SIG-M5 treated with dmso at 0.1 percent for 504 hours (cell line): ENCODE measurements around the gene CSNK1E.

Source experiments
- DNase-seq: peaks from one replicate; lab custom pipeline; 2025; ENCODE audit not compliant: unreplicated experiment; lab: John Stamatoyannopoulos, UW

Gene CSNK1E

DNA sequence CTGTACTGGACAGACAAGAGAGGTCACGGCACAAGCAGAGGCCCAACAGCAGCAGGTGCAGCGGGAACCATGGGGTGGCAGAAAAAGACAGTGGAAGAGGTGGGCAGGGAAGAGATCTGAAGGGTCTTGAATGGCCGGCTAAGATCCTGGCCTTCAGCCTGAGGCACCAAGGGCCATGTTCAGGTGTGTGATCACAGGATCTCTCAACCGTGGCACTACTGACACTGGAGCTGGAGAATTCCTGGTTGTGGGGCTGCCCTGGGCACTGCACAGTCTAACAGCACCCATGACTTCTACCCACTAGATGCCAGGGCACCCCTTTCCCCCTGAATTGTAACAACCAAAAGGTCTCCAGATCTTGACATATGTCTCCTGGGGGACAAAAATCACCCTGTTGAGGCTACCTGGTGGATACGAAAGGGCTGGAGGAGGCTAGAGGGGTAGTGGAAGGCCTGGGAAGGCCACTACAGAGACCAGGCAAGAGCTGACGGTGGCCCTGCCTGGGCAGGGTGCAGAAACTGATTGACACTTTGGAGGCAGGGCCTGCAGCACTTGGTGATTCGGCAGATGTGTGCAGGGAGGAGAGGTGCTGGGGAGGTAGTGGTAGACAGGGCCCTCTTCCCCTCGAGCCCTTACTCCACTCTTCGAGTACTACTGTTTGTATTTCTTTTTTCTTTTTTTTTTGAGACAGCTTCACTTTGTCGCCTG, 8.3 kb downstream of the CSNK1E start:
- no peak for DNase-seq

DNA sequence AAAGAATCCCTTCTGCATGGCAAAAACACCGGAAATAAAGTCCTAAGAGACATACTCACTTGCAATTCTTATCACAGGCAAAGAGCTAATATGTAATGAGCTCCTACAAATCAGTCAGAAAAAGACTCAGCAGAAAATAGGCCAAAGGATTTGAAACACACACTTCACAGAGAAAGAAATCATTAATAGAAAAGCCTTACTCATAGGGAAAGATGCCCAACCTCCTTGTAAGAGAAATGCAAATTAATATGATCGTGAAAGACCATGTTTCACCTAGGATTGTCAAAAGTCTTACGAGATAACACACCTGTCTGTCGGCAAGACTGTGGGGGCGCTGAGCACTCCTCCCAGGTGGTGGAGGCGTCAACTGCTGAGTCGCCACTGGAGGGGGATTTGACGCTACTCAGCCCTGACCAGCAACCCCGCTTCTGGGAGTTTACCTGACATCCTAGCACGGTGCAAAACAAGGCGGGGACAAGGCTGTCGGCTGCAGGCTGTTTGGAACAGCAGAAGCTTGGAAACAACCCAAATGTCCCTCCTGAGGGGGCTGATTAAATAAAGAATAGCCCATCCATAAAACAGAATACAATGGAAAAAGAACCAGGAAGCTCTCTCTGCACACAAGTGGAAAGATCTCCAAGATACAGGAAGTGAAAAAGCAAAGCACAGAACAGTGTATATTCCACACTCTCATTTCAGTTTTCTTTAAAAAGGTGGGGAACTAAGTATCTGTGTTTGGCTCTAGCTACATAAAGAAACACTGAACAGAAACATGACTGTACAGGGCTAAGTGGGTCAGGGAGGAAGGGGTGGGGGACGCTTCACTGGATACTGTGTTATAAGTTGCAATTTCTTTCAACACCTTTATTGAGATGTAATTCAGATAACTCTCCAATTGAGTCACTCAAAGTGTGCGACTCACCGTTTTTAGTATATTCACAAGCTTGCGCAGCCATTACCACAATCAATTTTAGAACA, 11.5 kb downstream of the CSNK1E start:
- DNase-seq = peak; percentile 40

DNA sequence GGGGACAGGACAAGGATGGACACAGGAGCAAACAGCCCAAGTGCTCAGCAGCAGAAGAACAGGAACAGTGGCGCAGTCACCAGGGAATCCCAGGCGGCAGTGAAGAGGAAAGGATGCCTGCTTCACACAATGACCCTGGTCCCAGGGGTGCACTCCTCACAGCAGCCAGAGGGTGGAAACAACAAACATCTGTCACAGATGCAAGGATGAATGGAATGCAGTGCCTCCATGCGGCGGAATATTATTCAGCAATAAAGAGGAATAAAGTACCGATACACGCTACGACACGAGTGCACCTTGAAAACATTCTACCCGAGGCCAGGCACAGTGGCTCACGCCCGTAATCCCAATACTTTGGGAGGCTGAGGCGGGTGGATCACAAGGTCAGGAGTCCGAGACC, 12.7 kb downstream of the CSNK1E start:
- DNase-seq = no peak

DNA sequence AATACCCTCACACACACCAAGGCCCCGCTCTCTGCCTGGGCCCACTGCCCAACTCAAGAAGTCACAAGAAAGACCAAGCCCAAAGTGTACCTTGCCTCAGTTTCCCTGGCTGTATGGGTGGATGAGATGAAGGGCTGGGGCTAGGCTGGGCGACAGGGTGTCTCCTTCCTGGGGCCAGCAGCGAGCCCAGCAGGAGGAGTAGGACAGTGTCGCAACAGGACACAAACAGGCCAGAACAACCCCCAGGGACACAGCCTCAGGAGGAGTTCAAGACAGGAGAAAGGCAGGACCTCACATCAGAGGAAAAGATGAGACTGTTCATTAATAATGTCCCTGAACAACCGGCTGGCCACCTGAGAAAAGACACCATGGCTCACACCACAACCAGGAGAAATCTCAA, 13.3 kb downstream of the CSNK1E start:
- DNase-seq = no peak

DNA sequence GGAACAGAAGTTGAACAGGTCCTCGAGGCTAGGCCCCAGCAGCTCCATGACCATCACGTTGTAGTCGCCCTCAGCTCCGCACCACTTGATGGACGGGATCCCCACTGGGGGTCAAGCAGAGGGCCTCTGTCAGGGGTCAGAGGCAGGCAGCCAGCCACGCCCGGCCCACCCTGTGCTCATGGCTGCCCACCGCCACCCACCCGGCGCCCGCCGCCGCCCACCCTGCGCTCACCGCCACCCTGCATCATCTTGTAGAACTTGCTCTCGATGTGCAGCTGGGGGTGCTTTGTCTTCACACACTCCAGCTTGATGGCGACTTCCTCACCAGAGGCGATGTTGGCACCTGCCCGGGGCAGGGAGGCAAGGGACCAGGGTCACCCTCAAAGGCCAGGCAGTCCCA, 14.3 kb downstream of the CSNK1E start:
- no peak for DNase-seq

DNA sequence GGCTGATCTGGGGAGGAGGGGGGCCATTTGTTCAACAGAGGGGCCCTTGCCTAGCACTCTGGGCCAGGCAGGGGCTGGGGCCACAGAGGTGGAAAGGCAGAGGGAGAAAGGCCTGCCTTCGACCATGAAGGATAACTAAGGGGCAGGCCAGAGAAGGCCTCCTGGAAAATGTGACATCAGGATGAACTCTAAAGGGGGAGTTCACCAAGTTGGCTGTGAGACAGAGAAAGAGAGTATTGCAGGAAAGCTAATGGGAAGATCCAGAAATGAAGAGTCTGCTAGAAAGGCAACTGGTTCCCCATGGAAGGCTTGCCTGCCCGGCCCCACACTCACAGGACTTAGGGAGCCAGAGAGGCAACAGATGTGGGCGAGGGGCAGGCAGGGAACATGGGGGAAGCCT, 16.3 kb downstream of the CSNK1E start:
- DNase-seq = no peak

DNA sequence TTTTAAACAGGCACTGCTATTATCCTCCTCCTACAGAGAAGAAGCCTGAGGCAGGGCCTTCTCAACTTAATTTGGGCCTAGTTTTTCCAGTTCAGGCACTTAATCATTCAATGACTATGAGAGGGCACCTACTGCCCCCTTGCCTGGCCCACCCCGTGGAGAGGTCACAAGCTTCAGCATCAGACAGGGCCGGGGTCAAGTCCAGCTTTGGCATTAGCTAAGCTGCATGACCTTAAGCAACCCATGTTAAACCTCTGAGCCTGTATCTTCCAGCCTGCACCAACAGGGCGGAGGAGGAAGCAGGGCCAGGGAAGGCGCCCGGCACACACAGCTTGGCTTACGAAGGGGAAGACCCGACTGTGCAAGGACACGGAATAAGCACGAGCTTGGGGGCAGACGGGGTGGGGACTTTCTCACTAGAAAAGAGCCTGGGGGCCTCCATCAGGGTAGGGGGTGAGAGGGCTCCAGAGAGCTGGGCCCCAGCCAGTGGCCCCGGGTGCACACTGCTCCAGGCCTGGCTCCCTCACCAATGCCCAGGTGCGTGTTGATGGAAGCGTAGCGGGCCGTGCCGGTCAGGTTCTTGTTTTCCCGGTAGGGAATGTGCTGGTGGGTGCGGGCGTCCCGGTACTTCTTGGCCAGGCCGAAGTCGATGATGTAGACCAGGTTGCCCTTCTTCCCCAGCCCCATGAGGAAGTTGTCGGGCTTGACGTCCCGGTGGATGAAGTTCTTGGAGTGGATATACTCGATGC, 16.9 kb downstream of the CSNK1E start:
- no peak for DNase-seq

DNA sequence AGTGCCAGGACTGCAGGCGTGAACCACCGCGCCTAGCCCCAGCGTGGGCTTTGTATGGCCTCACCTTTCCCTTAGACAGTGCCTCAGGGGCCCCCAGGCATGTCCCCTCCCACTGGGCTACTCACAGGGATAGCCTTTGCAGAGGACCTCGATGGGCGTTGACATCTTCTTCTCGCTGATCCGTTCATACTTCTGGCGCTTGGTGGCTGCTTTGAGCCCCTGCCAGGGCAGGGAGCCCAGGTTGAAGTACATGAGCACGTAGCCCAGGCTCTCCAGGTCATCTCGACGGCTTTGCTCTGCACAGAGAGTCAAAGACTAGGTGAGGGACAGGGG, 17.5 kb downstream of the CSNK1E start:
- no peak for DNase-seq

DNA sequence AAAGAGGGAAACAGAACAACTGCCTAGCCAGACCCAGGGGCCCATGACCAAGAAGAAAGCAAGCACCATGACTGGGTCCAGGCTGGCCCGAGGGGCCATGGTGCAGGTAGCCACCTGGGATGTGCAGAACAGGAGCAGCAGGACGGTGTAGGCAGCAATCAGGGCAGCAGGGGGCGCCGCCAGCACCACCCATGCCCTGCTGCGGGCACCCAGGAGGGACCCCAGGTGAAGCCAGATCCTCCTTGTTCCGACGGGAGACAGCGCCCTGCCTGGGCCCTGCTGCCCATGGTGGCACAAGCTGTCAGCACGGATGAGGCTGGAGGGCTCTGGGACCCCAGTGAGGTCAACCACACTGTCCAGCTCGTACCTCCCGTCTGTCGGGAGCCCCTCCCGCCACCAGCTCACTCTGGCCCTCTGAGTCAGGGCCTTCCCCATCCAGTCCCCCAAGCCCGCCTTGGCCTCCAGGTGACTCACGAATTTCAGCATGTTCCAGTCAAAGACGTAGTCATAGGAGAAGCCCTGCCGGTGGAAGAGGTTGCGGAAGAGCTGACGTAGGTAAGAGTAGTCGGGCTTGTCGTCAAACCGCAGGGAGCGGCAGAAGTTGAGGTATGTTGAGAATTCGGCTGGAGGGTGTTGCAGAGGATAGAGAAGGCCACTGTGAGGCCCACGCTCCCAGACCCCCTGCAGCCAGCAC, 18.8 kb downstream of the CSNK1E start:
- DNase-seq = no peak

DNA sequence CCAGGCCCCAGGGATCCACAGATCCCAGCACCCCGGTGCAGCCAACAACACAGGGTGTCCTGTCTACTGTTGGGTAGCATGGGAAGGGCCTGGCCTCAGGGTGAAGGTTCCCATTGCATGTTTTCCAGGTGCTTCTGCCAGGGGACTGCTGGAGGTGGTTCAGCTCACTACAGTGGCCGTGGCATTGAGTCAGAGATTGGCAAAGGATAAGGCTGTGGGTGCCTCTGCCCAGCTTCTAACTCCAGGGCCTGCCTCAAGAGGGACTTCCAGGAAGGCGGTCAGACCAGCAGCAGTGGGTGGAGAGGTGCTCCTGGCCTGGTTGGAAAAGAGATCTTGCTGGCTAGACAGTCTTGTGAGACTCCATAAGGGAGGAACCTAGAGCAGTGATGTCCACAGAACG, 20.9 kb downstream of the CSNK1E start:
- DNase-seq = no peak

DNA sequence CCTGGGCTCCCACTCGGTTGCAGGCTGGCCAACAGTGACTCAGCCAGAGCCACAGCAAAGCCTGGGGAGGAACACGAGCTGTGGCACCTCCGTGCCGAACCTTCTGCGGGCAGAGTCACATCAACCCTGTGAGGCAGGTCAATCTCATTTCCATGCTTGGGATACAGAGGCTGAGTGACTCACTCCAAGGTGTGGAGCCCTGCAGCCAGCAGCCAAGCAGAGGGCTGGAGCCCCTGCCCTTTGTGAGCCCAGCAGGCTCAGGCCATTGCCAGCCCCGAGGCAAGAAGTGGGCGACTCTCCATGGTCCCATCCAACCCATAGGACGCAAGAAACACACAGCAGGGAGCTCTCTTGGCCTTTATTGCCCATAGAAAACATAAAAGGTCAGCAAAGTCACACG, 21.4 kb downstream of the CSNK1E start:
- DNase-seq = no peak

DNA sequence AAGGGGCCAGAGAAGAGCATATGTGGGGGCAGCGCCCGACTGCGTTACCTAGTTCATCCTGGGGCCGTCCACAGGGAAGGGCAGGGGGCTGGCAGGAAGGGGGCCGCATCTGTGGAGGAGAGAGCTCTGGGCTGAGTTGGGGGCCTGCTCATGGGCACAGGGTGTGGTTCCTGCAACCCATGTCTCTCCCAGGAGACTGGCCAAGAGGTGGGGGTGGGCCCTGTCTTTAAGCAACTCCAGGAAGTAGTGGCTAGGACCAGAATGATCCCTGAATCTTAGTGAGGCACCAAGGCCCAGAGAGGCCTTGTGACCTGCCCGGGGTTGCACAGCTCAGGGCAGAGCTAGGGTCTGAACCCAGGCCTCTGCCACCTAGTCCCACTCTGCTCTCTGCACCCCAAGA, 21.9 kb downstream of the CSNK1E start:
- DNase-seq = no peak

DNA sequence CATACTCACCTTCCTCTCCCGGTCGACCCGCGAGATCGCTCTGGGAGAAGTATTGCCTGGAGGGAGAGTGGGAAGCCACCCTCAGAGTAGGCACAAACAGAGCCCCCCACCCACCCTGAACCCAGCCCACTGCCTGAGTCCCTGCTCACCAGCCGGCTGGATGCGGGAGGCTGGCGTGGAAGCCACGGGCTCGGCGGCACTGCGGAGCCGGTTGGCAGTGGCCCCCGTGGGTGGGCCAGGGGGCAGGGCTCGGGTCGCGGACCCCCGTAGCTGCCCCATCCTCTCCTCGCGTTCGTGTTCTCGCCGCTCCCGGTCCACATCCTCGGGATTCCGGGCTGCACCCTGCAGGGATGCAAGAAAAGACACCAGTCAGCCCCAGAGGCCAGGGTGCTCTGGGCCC, 23.0 kb downstream of the CSNK1E start:
- no peak for DNase-seq

DNA sequence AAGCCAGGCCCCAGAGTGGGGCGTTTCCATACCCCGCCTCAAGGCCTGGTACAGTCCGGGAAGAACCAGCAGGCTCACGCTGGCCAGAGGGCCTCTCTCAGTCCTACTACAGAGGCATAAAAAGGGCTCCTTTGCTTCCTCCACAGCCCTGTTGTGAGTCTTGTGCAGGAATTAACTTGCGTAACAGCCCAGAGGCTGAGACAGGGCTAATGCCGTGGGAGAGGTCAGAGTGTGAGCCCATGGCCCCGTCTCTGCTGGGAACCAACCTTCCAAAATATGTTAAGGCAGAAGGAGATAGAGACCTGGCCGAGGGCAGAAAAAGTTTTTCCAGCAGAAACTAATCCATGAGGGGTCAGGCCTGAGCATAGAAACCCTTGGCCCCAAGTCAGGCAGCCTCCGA, 24.5 kb downstream of the CSNK1E start:
- no peak for DNase-seq

DNA sequence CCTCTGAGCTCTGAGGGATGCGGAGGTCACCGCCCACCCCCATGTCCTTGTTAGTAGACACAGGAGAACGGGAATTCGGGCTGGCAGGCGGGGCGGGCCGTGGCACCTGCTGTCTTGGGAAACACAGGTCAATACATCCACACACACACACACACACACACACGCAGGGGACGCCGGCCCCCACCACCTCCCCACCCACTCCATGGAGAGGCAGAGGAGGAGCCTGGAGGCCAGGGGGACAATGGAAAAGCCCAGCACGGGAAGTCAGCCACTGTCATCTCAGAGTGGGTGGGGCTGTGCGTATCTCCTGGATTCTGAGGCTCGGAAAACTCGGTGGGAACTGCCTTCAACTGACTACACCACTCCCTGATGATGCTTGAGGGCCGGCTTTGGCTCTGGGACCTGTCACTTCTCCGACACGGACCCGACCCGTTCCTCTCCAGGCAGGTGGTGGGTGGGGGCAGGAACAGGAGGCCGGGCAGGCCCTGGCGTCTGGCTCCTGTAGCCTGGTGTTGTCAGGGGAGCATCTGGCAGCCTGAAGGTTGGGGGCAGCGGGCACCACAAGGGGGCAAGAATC, 25.9 kb downstream of the CSNK1E start:
- DNase-seq = no peak

DNA sequence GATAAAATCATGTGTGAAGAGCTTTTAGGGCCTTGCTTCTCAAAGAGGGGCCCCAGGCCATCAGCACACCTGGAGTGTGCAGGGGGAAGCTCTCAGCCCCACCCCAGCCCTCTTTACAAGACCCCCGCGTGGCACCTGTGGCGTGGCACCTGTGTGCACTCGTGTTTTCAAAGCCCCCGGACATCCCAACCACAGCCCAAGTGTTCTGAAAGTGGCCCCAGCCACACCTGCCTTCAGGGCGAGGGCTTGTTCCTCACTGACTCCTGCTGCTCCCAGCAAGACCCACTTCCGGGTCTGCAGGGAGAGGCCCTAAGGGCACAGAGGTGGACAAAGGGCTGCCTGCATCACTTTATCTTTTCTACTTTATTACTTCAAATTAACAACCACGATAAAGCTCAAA, 26.9 kb downstream of the CSNK1E start:
- DNase-seq = no peak

DNA sequence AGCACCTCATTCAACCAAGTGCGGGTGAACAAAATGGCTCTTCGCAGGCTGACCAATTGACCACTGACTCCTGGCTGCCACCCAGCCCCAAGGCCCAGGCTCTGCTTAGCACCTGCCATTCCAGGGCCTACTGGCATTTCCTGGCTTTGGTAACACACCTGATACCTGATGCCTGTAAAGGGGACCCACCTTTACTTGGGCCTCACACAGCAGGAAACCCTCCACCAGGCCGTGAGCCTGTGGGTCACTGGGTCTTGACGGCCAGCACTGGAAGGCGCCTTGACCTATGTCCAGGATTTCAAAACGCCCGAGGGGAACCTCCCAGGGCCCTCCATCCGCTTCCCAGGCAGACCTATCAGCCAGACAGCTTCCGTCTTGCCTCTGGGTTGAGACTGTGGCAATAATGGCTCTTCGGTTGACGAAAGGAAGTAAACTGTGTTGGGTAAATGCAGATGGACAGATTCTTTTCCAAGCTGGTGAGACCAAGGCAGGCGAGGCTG, 27.6 kb downstream of the CSNK1E start:
- no peak for DNase-seq

DNA sequence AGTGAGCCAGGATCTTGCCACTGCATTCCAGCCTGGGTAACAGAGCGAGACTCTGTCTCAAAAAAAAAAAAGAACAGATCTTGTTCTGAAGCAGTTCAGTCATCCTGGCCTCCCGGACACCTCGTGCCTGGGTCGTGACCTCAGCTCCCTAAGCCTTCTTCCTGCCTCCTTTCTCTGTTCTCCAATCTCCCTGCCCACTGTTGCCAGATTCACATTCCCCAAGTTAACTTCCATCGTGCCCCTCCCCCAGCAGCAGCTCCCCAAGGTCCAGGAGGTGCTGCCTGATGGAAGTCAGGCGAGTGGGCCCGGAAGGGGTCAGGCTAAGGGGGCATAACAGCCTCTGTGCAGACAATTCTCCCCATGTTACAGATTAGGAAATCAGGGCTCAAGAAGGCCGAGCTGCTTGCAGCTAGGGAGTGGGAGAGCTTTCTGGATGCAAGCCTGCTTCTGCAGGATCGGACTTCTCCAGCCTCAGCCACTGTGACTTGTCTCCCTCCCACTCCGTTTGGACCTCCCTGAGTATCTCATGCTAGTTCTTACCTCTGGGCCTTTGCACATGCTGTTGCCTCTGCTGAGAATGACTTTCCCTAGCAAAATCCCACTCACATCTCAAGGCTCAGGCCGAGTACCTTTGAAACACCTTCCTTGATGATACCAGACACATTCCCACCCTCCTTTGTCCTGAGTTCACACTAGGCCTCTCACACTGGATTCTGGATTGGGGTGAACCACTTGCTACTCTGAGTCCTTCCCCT, 30.1 kb downstream of the CSNK1E start:
- DNase-seq = no peak

DNA sequence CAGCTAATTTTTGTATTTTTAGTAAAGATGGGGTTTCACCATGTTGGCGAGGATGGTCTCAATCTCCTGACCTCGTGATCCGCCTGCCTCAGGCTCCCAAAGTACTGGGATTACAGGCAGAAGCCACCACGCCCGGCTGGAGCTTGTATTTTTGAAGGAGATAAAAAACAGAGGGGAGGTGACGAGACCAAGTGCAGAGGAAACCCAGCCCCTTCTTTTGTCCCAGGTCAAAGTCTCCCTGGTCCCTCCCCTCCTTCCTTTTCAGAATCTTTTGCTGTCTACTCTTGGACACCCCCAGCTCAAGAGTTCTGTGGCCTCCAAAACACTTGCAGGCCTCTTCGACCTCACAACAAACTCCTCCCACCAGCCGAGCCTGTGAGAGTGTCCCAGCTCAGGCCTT, 32.2 kb downstream of the CSNK1E start:
- DNase-seq = no peak

DNA sequence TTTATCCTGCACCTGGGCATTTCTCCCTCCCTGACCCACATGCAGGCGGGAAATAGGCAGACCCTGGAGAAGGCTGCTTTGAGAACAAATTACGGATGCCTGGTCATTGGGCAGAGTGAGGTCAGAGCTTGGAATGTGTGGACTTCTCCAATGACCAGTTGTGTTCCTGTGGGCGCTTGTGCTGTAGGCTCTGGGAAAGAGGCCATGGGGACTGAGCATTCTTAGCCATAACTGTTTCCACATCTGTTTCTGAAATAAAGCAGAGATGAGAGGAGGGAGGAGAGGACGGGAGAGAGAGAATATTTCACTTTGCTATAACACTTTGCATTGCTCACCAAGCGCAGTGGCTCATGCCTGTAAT, 33.2 kb downstream of the CSNK1E start:
- no peak for DNase-seq
